Measurements from ENCODE around the gene NRARP. TPM values are rescaled to one million over a fixed set of nuclear protein-coding genes. Genes with fewer than 3 reads are reported as not detected.

NRARP gene
- total and polyA plus RNA-seq, 10 of the 15 experiments (the other 5 are each of a cell fraction or from before 2014, with no cell fraction given), result 0.06 to 9.2 (median 2.2) TPM; not detected in 2

GRCh38 chr9:137302449-137303150, 529 bp upstream of the NRARP start (continued):
- TF ChIP-seq, protein P1, sequence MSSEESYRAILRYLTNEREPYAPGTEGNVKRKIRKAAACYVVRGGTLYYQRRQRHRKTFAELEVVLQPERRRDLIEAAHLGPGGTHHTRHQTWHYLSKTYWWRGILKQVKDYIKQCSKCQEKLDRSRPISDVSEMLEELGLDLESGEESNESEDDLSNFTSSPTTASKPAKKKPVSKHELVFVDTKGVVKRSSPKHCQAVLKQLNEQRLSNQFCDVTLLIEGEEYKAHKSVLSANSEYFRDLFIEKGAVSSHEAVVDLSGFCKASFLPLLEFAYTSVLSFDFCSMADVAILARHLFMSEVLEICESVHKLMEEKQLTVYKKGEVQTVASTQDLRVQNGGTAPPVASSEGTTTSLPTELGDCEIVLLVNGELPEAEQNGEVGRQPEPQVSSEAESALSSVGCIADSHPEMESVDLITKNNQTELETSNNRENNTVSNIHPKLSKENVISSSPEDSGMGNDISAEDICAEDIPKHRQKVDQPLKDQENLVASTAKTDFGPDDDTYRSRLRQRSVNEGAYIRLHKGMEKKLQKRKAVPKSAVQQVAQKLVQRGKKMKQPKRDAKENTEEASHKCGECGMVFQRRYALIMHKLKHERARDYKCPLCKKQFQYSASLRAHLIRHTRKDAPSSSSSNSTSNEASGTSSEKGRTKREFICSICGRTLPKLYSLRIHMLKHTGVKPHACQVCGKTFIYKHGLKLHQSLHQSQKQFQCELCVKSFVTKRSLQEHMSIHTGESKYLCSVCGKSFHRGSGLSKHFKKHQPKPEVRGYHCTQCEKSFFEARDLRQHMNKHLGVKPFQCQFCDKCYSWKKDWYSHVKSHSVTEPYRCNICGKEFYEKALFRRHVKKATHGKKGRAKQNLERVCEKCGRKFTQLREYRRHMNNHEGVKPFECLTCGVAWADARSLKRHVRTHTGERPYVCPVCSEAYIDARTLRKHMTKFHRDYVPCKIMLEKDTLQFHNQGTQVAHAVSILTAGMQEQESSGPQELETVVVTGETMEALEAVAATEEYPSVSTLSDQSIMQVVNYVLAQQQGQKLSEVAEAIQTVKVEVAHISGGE (CRISPR knock-in tag; IDR thresholded peaks at IDR 0.05), result no peak
- no peak for TF ChIP-seq PML (IDR thresholded peaks at IDR 0.05; ENCODE audit: low read length)
- TF ChIP-seq RAD21 (IDR thresholded peaks at IDR 0.05; ENCODE audit: insufficient read depth, low read depth, low read length), result peak; percentile 34
- no peak for TF ChIP-seq MYC (IDR thresholded peaks at IDR 0.05; ENCODE audit: insufficient read depth, insufficient read length, insufficient replicate concordance, low read length, severe bottlenecking)
- TF ChIP-seq NR2F1 (conservative IDR thresholded peaks at IDR 0.05), result peak; percentile 75
- TF ChIP-seq DPF2 (IDR thresholded peaks at IDR 0.05), result 0 out of 2 replicates have a peak, but pooled peaks have one; percentile 51
- TF ChIP-seq KLF5 (IDR thresholded peaks at IDR 0.05; ENCODE audit: partially characterized antibody), result no peak
- no peak for TF ChIP-seq SREBF2 (IDR thresholded peaks at IDR 0.05; ENCODE audit: low read length)
- TF ChIP-seq BACH1 (IDR thresholded peaks at IDR 0.05; ENCODE audit: borderline replicate concordance), result peak; percentile 88
- TF ChIP-seq GATAD2B (conservative IDR thresholded peaks at IDR 0.05; ENCODE audit: low read depth), result peak; percentile 97
- TF ChIP-seq, protein P2, sequence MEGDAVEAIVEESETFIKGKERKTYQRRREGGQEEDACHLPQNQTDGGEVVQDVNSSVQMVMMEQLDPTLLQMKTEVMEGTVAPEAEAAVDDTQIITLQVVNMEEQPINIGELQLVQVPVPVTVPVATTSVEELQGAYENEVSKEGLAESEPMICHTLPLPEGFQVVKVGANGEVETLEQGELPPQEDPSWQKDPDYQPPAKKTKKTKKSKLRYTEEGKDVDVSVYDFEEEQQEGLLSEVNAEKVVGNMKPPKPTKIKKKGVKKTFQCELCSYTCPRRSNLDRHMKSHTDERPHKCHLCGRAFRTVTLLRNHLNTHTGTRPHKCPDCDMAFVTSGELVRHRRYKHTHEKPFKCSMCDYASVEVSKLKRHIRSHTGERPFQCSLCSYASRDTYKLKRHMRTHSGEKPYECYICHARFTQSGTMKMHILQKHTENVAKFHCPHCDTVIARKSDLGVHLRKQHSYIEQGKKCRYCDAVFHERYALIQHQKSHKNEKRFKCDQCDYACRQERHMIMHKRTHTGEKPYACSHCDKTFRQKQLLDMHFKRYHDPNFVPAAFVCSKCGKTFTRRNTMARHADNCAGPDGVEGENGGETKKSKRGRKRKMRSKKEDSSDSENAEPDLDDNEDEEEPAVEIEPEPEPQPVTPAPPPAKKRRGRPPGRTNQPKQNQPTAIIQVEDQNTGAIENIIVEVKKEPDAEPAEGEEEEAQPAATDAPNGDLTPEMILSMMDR (IDR thresholded peaks at IDR 0.05 in 2 of 3, conservative IDR thresholded peaks at IDR 0.05 in 1 of 3; ENCODE audit: control insufficient read depth in 2 of 3, extremely low read depth in 1 of 3, insufficient read depth in 1 of 3, low read depth in 3 of 3, low read length in 3 of 3), result peak; percentile 49 to 65 (median 53)
- TF ChIP-seq IKZF1 (conservative IDR thresholded peaks at IDR 0.05), result peak; percentile 70
- TF ChIP-seq RB1 (IDR thresholded peaks at IDR 0.05; ENCODE audit: borderline replicate concordance), result 0 out of 2 replicates have a peak, but pooled peaks have one; percentile 61

Measured in GM12878 (cell line).